Jurkat, Clone E6-1 (cell line): ENCODE measurements around the gene NLGN4X. TPM values are rescaled to one million over a fixed set of nuclear protein-coding genes. Genes with fewer than 3 reads are reported as not detected.

Experiments used
- DNase-seq: peaks from one replicate; pipeline ENCODE4 v3.0.0-alpha.2; 2011; ENCODE audit warnings: low read depth, low spot score
- H3K4me3 ChIP-seq: 2 replicates; pipeline ENCODE4 v1.5.1; 2011; ENCODE audit warnings: mild to moderate bottlenecking, low read length, control low read depth, moderate library complexity
- polyA plus RNA-seq: library from polyadenylated mRNA; unstranded; fragments of >200 nt; gene quantifications from one replicate; pipeline ENCODE4 v1.2.1, GENCODE V29; 2012; ENCODE audit warnings: missing spikeins; ENCODE audit not compliant: insufficient read length, insufficient read depth

The NLGN4X gene
- polyA plus RNA-seq = 0.74 TPM

GRCh38 chrX:6228720-6229119, at the start of gene NLGN4X:
Gene NLGN4X, minus strand, starts transcription at chrX:6228867. Its CDS starts 77,401 bp downstream, at chrX:6151466.
- no peak within 1 kb of the TSS for H3K4me3 ChIP-seq
- peak; percentile 10 for DNase-seq

DNA sequence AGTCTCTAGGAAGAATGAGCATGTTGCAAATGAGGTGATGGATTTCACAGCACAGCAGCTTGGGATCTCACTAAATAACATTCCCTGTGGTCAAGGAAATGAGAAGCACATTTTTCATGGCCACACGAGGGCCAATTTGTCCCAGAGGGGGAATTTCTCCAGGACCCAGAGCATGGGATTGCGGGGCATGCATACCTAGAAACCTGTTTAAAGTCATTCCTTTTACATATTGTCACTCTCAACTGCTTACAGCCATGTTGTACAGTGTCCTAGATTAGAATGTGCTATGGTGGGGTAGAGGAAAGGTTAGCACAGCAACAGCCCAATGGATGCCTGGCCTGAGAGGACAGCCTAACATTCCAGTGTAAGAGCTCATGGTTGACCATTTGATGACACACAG, 37.4 kb upstream of the NLGN4X start:
- DNase-seq = no peak
- no peak overlapping the region for H3K4me3 ChIP-seq

DNA sequence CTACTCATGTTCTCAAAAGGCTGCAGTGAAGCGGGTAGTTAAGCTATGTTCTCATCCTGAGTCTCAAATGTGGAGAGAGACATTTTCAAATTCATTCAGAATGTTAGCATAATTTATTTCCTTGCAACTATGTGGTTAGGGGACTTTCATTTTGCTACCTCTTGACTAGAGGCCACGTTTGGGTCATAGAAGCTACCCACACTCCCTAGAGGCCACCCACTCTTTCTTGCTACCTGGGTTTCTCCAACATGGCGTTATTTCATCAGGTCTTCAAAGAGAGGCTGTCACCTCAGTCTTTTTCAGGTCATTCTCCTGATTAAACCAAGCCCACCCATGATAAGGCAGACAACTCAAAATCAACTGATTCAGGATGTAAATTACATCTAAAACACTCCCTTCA, 34.3 kb upstream of the NLGN4X start:
- DNase-seq = no peak
- H3K4me3 ChIP-seq = no peak overlapping the region

DNA sequence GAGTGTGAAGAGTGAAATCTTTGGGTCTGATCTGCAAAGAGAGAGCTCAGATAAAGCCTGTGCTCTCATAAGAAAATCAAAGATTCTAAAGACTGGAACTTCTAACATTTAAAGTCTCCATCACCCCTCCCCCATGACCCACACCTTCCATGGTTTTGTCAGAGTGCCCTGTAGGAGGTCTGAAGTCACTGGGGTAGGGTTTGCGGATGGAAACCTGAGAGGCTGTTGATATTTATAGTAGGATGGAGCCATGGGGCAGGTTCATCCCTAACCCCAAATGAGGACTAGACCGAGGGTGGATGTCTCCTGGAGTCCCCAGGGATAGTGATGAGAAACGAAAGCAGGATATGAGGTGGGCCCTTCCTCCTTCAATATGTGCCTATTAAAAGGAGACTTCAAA, 28.4 kb upstream of the NLGN4X start:
- no peak overlapping the region for H3K4me3 ChIP-seq
- DNase-seq = no peak

DNA sequence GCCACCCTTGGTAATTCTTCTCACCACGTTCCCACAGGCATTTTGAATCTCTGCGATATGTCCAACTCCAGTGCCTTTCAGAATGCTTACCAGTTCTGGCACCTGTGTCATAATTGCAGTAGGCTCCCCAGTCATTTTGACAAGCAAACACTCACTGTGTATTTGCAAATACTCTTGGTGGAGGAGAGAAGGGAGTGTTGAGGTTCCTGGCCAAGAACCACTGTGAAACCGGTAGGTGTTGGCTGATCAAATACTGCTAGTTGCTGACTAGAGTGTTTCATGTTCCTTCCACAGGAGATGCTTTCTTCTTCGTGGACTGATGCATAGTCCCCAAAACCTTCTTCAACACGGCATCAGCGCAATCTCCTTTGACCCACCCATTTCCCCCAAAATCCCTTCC, 16.0 kb upstream of the NLGN4X start:
- no peak overlapping the region for H3K4me3 ChIP-seq

GRCh38 chrX:6238576-6238975, 9.9 kb upstream of the NLGN4X start:
- no peak for DNase-seq
- H3K4me3 ChIP-seq = no peak overlapping the region

More for the DNA sequence above, 16.0 kb upstream of the NLGN4X start:
- no peak for DNase-seq

DNA sequence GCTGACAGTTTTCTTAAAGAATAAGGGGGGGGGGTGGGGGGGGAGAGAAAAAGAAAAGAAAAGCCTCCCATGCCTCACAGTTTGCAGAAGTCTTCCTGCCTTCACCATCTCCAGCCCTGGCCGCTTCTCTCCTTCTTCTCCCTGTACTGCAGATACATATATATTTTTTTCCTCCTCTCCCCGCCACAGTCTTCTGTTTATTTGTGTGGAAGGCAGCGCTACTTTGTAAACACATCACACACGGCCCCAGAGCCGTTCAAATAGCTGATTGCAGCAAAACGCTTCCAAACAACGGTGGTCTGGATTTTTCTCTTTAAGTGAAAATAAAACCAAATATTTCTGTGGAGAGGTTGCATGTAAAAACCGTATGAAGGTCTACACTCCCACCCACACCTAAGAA, 732 bp downstream of the NLGN4X start:
- no peak overlapping the region for H3K4me3 ChIP-seq

GRCh38 chrX:6227453-6227835, 1.2 kb downstream of the NLGN4X start:
- no peak for DNase-seq
- H3K4me3 ChIP-seq = no peak overlapping the region

More for the DNA sequence above, 732 bp downstream of the NLGN4X start:
- DNase-seq = no peak

- DNase-seq = no peak
- H3K4me3 ChIP-seq = peak overlapping the region; percentile 28
These were observed 1.8 kb downstream of the NLGN4X start for GRCh38 chrX:6226596-6227452.

DNA sequence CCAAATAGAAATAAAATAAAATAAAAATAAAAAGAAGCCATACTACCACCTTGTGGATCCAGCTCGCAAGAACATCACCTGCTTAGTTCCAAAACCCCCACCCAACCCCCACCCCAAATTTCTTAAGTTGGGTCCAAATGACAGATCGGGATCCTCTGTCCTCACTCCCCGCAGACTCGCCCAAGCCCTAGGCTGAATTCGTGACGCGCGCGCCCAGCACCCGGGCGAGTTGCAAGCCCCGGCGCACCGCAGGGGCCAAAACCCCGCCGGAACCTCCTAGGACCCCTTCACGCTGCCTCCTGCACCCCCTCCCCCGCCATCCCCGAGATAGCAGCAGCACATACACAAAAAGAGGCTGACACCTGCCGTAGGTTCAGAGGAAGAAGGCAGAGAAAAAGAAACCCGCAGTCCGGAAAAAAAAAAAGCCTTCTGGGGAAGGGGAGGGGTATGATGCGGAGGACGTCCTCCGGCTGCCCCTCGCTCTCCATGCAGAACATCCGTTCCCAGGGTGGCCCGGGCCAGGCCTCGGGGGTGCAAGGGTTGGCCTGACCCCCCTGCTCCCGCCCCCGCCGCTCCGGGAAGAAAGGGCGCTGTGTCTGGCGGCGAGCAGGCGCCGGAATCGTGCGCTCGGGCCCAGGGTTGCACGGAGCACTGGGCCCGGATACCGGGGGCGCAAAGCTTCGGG, 2.6 kb downstream of the NLGN4X start:
- peak overlapping the region; percentile 28 for H3K4me3 ChIP-seq

GRCh38 chrX:6225288-6225910, 3.3 kb downstream of the NLGN4X start:
- H3K4me3 ChIP-seq = no peak overlapping the region
- no peak for DNase-seq

More for the DNA sequence above, 2.6 kb downstream of the NLGN4X start:
- no peak for DNase-seq

GRCh38 chrX:6223516-6223915, 5.2 kb downstream of the NLGN4X start:
- no peak overlapping the region for H3K4me3 ChIP-seq
- DNase-seq = no peak

DNA sequence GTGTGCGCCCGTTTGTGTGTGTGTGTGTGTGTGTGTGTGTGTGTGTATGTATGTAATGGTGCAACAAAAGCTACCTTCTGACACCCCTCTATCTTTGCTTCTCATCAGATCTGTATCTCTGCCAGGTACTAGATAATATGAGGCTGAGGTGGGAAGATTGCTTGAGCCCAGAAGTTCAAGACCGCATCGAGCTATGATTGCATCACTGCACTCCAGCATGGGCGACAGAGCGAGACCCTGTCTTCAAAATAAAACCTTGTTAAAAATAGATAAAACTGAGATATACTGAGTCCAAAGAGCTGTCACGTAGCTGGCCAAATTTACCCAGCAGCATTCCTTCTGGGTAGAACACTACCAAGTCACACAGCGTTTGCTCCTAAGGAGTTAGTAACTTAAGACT, 18.4 kb downstream of the NLGN4X start:
- no peak overlapping the region for H3K4me3 ChIP-seq
- DNase-seq = no peak

GRCh38 chrX:6203462-6204215, 25.0 kb downstream of the NLGN4X start:
- no peak overlapping the region for H3K4me3 ChIP-seq
- DNase-seq = no peak

DNA sequence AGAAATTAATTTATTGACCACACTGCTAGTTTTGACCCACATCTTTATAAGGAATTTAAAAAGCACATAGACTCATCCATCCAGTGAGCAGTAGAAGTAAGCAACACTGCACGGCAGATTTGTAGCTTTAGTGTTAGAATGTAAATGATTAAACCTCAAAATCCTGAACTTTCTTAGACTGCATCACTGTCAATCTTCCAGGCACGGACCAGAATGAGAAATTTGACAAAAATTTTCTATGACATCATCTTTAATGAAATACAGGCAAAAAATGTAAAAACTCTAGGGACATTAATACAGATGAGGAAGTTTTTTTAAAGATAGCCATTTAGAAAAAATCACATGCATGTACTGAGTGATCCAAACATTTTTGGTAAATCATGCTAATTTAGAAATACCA, 29.2 kb downstream of the NLGN4X start:
- H3K4me3 ChIP-seq = no peak overlapping the region
- DNase-seq = no peak

DNA sequence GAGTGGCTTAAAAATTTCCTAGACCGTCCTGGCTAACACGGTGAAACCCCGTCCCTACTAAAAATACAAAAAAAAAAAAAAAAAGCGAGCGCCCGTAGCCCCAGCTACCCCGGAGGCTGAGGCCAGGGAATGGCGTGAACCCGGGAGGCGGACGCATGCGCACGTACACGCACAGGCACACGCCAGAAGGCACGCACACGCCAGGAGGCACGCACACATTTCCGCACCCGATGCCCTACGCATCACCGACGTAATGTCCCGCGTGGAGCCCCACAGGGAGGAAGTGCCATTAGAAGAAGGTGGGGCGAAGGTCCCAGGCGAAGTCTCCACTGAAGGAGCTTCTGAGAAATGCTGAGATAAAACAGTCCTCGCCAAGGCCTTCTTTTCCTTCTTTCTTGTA, 41.4 kb downstream of the NLGN4X start:
- H3K4me3 ChIP-seq = no peak overlapping the region
- DNase-seq = no peak

GRCh38 chrX:6184900-6185515, 43.7 kb downstream of the NLGN4X start:
- DNase-seq = no peak
- no peak overlapping the region for H3K4me3 ChIP-seq

DNA sequence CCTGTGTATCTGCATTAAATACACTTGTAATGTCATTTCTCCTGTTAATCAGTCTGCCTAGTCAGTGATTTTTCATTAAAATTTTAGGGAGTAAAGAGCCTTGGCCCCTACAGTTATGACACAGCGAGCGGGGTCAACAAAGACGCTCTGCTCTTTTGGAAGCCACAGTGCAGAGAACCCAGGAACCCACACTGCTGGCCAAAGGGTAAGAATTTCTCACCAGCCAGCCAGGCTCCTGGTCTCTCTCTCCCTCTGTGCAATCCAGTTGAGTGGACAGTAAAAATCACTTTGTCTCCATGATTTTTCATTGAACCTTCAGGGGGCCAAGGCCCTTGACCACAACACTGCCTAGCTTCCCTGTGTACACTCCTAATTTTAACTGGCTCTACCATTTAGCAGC, 52.8 kb downstream of the NLGN4X start:
- no peak for DNase-seq
- H3K4me3 ChIP-seq = no peak overlapping the region

- no peak overlapping the region for H3K4me3 ChIP-seq
- DNase-seq = no peak
These were observed 58.2 kb downstream of the NLGN4X start for GRCh38 chrX:6170424-6170823.
